Duodenal mucosa (tissue), 2 donors: ENCODE measurements around the gene MYOZ3.

Experiments used
- H3K27ac ChIP-seq: one replicate; pipeline ENCODE4 v1.7.0; 2013; ENCODE audit warnings: low read depth, low read length
- H3K27me3 ChIP-seq, 2 donors: one replicate each; pipeline ENCODE4 v1.7.0; 2013; ENCODE audit warnings: low read length in 2 of 2, control low read depth in 1 of 2; ENCODE audit not compliant: insufficient read depth in 2 of 2, control insufficient read depth in 1 of 2
- H3K36me3 ChIP-seq, 2 donors: one replicate each; pipeline ENCODE4 v1.7.0; 2013; ENCODE audit warnings: low read length in 2 of 2, control low read depth in 1 of 2; ENCODE audit not compliant: insufficient read depth in 2 of 2, control insufficient read depth in 1 of 2
- H3K4me1 ChIP-seq, 2 donors: one replicate each; pipeline ENCODE4 v1.7.0; 2013; ENCODE audit warnings: low read length in 2 of 2, control low read depth in 1 of 2; ENCODE audit not compliant: insufficient read depth in 2 of 2, control insufficient read depth in 1 of 2
- H3K4me3 ChIP-seq, 2 donors: one replicate each; pipeline ENCODE4 v1.7.0; 2013; ENCODE audit warnings: low read length in 2 of 2, low read depth in 1 of 2
- H3K9ac ChIP-seq, 2 donors: one replicate each; pipeline ENCODE4 v1.7.0; 2013; ENCODE audit warnings: low read length in 2 of 2, low read depth in 1 of 2
- H3K9me3 ChIP-seq, 2 donors: one replicate each; pipeline ENCODE4 v1.7.0; 2013; ENCODE audit warnings: low read length in 2 of 2, control low read depth in 1 of 2; ENCODE audit not compliant: control insufficient read depth in 1 of 2

The MYOZ3 gene

DNA sequence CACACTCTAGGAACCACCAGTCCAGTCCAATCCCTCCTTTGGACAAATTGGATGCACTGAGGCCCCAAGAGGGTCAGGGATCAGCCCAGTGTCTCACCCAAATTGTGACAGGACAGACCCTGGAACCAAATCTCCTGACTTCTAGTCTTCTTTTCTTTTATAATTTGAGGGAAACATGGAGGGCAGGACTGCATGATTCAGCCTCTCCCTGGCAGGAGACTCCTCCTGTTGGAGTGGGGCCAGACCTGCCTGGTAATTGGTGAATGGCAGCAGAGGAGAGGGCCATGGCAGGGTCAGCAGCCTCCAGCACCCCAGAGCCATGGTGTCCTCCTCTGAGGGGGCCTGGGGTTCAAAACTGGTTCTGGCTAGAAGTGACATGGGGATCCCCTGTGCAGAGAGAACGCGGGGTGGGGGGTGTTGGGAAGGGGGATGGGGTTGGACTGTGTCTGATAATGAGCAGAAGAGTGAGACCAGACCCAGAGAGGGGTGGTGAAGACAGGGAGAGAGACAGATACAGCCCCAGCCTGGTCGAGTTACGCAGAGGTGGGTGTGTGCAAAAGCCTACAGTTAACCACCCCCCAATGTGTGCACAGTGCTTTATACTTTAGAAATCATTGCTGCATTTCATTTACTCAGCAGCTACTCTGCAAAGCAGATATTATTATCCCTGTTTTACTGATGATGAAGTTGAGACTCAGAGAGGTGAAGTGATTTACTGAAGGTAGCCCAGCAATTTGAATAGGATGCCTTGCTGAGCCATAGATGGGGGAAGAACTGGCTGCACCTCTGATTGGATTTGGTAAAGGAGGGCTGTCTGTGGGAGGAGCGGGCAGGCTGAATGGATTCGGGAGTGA lies 24.4 kb upstream of the MYOZ3 start:
- Histone ChIP-seq H3K9me3 (no peaks in the 10 kb centered on the region), H3K27me3 (no peaks in the 10 kb centered on the region), H3K36me3 (peaks cover 3 to 7% of the 10 kb centered on the region in 2 donors), H3K9ac (no peak overlapping the region), H3K27ac (no peak overlapping the region), H3K4me1 (peaks cover 37 to 49% of the 10 kb centered on the region in 2 donors), H3K4me3 (no peak overlapping the region)

- Histone ChIP-seq H3K27ac (no peak overlapping the region), H3K9ac (no peak overlapping the region), H3K4me1 (peaks cover 45 to 58% of the 10 kb centered on the region in 2 donors), H3K36me3 (peaks cover 3 to 7% of the 10 kb centered on the region in 2 donors), H3K9me3 (no peaks in the 10 kb centered on the region), H3K27me3 (no peaks in the 10 kb centered on the region), H3K4me3 (no peak overlapping the region)
Measured at GRCh38 chr5:150637245-150638052, 23.6 kb upstream of the MYOZ3 start.

GRCh38 chr5:150638053-150638444 lies 23.0 kb upstream of the MYOZ3 start:
- no peaks in the 10 kb centered on the region for H3K27me3 ChIP-seq
- no peak overlapping the region for H3K27ac ChIP-seq
- peaks cover 3 to 7% of the 10 kb centered on the region in 2 donors for H3K36me3 ChIP-seq
- H3K9me3 ChIP-seq: no peaks in the 10 kb centered on the region
- H3K4me3 ChIP-seq: no peak overlapping the region
- no peak overlapping the region for H3K9ac ChIP-seq
- H3K4me1 ChIP-seq: peaks cover 51 to 64% of the 10 kb centered on the region in 2 donors

- H3K4me1 ChIP-seq: peaks cover 53 to 67% of the 10 kb centered on the region in 2 donors
- H3K9ac ChIP-seq: no peak overlapping the region
- H3K27ac ChIP-seq: peak overlapping the region; percentile 43
- no peaks in the 10 kb centered on the region for H3K9me3 ChIP-seq
- H3K36me3 ChIP-seq: peaks cover 3 to 7% of the 10 kb centered on the region in 2 donors
- no peak overlapping the region for H3K4me3 ChIP-seq
- H3K27me3 ChIP-seq: no peaks in the 10 kb centered on the region
Measured at GRCh38 chr5:150638488-150639376, 22.3 kb upstream of the MYOZ3 start.

DNA sequence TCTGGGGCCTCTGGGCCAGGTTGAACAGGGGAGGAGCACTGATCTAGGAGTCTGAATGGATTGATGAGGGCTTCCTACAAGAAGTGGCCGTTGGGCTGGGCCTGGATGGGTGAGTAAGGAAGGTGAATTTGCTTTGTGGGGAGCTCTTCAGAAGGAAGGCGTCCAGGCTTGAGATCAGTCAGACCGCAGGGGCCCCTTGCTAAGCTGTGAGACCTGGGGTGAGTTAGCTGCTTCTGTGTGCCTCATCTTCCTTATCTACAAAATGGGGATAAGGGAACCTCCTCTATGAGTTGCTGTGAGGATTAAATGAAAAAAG lies 21.7 kb upstream of the MYOZ3 start:
- H3K4me3 ChIP-seq: no peak overlapping the region
- no peaks in the 10 kb centered on the region for H3K9me3 ChIP-seq
- H3K27ac ChIP-seq: peak overlapping the region; percentile 43
- no peak overlapping the region for H3K9ac ChIP-seq
- peaks cover 56 to 72% of the 10 kb centered on the region in 2 donors for H3K4me1 ChIP-seq
- H3K27me3 ChIP-seq: no peaks in the 10 kb centered on the region
- peaks cover 3 to 4% of the 10 kb centered on the region in 2 donors for H3K36me3 ChIP-seq

- Histone ChIP-seq H3K4me1 (peaks cover 60 to 77% of the 10 kb centered on the region in 2 donors), H3K4me3 (no peak overlapping the region)
Measured at GRCh38 chr5:150639751-150640150, 21.3 kb upstream of the MYOZ3 start.

DNA sequence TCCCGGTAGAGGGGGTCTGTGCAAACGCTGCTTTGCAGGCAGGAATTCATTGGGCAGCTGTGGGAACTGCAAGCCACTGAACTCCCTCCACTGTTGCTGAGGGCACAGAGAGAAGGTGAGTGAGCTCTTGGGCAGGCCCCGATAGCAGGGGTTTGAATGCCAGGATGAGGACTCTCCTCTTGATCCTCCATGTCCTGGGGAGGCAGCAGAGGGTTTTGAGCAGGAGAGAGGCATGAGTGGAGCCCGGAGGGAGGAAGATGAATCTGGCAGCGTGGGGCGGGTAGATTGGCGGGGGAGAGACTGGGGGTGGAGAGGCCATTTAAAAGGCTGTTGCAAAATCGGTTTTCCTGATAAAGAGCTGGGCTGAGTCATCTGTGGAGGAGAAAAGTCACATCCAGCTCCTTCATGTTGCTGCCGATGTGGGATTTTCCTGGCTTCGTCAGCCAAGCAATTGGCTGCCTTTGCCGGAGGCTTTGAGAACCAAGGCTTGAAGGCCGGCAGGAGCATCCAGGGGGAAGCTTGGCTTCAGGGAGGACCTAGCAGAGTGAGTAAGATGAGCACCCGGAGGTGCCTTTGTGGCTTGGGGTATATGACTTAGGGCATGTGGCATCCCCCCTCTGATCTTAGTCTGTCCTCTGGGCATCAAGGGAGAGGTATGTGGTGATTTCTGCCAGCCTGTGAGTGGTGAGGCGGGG lies 20.6 kb upstream of the MYOZ3 start, which contains the start of gene SYNPO:
TSS of gene SYNPO (plus strand) at position 350 of the 695 bp plus-strand sequence. CDS start 7,616 bp downstream, outside the sequence.
- Histone ChIP-seq H3K27ac (peak within 1 kb of the TSS; percentile 73), H3K27me3 (no peaks in the 10 kb centered on the region), H3K9ac (peak within 1 kb of the TSS; percentile 24 to 28), H3K9me3 (no peaks in the 10 kb centered on the region), H3K4me3 (peak within 1 kb of the TSS; percentile 34 to 49), H3K4me1 (peaks cover 66 to 76% of the 10 kb centered on the region in 2 donors), H3K36me3 (peaks cover 0 to 3% of the 10 kb centered on the region in 2 donors)

More at GRCh38 chr5:150639751-150640150, 21.3 kb upstream of the MYOZ3 start:
- Histone ChIP-seq H3K36me3 (peaks cover 3% of the 10 kb centered on the region in 2 donors), H3K27me3 (no peaks in the 10 kb centered on the region), H3K27ac (no peak overlapping the region), H3K9ac (peak overlapping the region in 1 of 2 donors; percentile 8), H3K9me3 (no peaks in the 10 kb centered on the region)

DNA sequence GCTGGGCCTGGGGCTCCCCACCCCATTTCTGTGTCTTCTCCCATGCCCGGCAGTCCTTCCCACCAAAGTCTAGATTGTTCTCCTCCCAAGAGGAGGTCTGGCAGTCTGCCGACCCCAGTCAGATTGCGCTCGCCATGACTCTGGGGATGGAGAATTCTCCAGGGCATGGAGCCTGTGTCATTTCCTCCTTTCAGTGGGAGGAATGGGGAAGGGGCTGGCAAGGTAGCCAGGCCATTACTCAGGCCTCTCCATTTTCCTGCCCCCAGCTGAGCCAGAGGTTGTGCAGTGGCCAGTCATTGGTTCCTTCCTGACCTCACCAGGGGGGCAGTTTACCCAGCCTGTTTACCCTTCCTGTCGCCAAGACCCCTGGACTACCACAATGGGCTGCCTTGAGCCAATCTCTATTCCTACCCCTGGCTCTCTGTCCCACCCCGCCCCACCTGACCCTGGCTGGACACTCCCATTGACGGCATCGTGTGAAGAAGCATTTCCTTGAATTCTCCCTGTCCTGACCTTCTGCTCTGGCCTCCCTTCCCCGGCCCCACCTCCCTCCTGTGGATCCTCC lies 20.0 kb upstream of the MYOZ3 start:
- Histone ChIP-seq H3K27ac (peak overlapping the region; percentile 73), H3K36me3 (no peaks in the 10 kb centered on the region), H3K27me3 (no peaks in the 10 kb centered on the region), H3K4me1 (peaks cover 61 to 73% of the 10 kb centered on the region in 2 donors), H3K9ac (peak overlapping the region; percentile 24 to 28), H3K4me3 (peak overlapping the region; percentile 34 to 49), H3K9me3 (no peaks in the 10 kb centered on the region)
